ENCODE measurements around the gene INPP5D. TPM values are rescaled to one million over a fixed set of nuclear protein-coding genes. Genes with fewer than 3 reads are reported as not detected.

INPP5D gene
- total RNA-seq, 4 donors from 2014 or later: 22.8 to 55.3 (median 42.1) TPM

DNA sequence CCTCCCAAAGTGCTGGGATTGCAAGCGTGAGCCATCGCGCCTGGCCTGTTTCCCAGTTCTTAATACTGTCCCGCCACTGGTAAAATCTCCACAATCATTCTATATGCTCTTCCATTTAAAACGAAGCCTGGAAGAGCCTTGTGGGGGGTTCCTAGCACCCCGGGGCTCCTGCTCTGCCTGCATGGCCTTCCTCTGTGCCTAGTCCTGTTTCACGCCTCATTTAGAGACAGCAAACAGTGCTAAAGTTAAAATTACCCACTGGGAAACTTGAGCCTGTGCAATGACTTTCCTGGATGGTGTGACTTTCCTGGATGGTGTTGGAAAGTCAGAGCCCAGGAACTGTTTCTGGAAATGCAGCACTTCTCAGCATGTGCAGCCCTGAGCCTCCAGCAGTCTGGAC, 55.0 kb downstream of the INPP5D start:
- Histone ChIP-seq H3K36me3 (no peaks in the 10 kb centered on the region), H3K4me3 (no peak overlapping the region), H3K27me3 (no peaks in the 10 kb centered on the region), H3K9me3 (no peaks in the 10 kb centered on the region), H3K4me1 (no peaks in the 10 kb centered on the region), H3K27ac (no peak overlapping the region)
- TF ChIP-seq, protein P1, sequence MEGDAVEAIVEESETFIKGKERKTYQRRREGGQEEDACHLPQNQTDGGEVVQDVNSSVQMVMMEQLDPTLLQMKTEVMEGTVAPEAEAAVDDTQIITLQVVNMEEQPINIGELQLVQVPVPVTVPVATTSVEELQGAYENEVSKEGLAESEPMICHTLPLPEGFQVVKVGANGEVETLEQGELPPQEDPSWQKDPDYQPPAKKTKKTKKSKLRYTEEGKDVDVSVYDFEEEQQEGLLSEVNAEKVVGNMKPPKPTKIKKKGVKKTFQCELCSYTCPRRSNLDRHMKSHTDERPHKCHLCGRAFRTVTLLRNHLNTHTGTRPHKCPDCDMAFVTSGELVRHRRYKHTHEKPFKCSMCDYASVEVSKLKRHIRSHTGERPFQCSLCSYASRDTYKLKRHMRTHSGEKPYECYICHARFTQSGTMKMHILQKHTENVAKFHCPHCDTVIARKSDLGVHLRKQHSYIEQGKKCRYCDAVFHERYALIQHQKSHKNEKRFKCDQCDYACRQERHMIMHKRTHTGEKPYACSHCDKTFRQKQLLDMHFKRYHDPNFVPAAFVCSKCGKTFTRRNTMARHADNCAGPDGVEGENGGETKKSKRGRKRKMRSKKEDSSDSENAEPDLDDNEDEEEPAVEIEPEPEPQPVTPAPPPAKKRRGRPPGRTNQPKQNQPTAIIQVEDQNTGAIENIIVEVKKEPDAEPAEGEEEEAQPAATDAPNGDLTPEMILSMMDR (IDR thresholded peaks at IDR 0.05): no peak
- TF ChIP-seq POLR2A (IDR thresholded peaks at IDR 0.05) (no peak), EP300 (IDR thresholded peaks at IDR 0.05) (no peak)
- DNase-seq (ENCODE audit: low spot score in 2 of 2): no peak
- WGBS, 2 donors: 83 to 84% methylated on average over 7 of the region's 7 CpGs

DNA sequence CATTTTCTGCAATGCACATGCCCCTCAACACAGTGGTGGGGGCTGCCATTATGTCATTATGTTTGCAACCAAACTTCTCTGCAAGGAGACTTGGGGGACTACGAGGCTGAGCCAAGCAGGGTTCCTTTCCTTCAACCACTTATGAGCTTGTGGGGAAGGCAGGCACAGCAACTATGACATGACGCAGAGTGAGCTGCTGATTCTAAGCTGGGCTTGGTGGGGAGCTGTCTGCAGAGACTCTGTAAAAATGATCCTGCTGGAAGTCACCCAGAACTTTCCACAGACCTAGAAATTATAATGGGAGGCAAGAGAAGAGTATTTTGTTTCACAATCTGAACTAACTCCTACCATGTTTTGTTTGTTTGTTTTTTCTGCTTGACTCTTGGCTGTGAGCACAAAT, 55.6 kb downstream of the INPP5D start:
- Histone ChIP-seq H3K4me1 (no peaks in the 10 kb centered on the region), H3K36me3 (no peaks in the 10 kb centered on the region), H3K4me3 (no peak overlapping the region), H3K27me3 (no peaks in the 10 kb centered on the region), H3K9me3 (no peaks in the 10 kb centered on the region), H3K27ac (no peak overlapping the region)
- DNase-seq (ENCODE audit: low spot score in 2 of 2): no peak
- no peak for TF ChIP-seq EP300 (IDR thresholded peaks at IDR 0.05)
- TF ChIP-seq, protein P1 (IDR thresholded peaks at IDR 0.05): no peak
- no peak for TF ChIP-seq POLR2A (IDR thresholded peaks at IDR 0.05)
- WGBS, 2 donors: 46 to 53% methylated on average over 2 of the region's 2 CpGs

DNA sequence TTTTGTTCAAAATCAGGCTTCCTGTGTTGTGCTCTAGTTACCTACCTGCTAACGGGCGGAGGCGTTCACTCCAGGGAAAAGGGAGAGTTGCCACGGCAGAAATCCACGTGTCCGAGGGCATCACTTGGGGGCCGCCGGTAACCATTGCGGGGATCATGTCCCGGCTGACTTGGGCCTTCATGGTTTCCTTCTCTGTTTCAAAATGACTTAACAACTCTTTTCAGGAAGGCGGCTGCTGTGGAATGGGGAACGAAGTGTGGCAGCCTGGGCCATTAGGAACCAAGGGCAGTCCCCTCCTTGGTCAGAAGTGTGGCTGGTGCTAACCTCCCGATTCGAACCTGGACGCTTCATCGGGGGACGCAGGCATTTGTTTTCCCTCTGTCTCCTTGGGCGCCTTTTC, 56.8 kb downstream of the INPP5D start:
- no peak for DNase-seq (ENCODE audit: low spot score in 2 of 2)
- Histone ChIP-seq H3K4me1 (no peaks in the 10 kb centered on the region), H3K36me3 (no peaks in the 10 kb centered on the region), H3K4me3 (no peak overlapping the region), H3K9me3 (no peaks in the 10 kb centered on the region), H3K27ac (no peak overlapping the region), H3K27me3 (no peaks in the 10 kb centered on the region)
- TF ChIP-seq, protein P1 (IDR thresholded peaks at IDR 0.05): no peak
- TF ChIP-seq EP300 (IDR thresholded peaks at IDR 0.05) (no peak), POLR2A (IDR thresholded peaks at IDR 0.05) (no peak)
- 83 to 86% methylated on average over 18 of the region's 18 CpGs for WGBS, 2 donors

DNA sequence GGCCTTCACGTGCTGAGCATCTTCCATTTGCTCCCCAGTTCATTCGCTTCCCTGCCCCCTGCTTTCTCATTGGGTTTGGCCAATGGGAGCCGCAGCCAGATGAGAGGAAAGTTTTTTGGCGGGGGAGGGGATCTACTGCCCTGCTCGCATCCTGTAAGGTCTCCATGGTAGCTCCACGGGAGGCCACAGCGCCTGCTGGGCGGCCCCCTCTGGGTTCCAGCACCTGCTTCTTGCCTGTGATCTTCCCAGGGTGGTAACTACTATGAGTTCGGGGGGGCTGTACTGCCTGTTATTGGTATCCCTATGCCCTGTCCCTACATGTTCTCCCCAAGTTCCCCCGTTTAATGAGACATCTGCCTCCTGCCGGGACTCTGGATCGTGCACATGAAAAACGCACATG, 57.2 kb downstream of the INPP5D start:
- TF ChIP-seq EP300 (IDR thresholded peaks at IDR 0.05): no peak
- H3K27ac ChIP-seq: no peak overlapping the region
- H3K27me3 ChIP-seq: no peaks in the 10 kb centered on the region
- no peaks in the 10 kb centered on the region for H3K9me3 ChIP-seq
- no peaks in the 10 kb centered on the region for H3K4me1 ChIP-seq
- DNase-seq (ENCODE audit: low spot score in 2 of 2): no peak
- no peak overlapping the region for H3K4me3 ChIP-seq
- 84 to 85% methylated on average over 13 of the region's 13 CpGs for WGBS, 2 donors
- H3K36me3 ChIP-seq: peaks cover 0 to 4% (median 0%) of the 10 kb centered on the region in 3 donors

DNA sequence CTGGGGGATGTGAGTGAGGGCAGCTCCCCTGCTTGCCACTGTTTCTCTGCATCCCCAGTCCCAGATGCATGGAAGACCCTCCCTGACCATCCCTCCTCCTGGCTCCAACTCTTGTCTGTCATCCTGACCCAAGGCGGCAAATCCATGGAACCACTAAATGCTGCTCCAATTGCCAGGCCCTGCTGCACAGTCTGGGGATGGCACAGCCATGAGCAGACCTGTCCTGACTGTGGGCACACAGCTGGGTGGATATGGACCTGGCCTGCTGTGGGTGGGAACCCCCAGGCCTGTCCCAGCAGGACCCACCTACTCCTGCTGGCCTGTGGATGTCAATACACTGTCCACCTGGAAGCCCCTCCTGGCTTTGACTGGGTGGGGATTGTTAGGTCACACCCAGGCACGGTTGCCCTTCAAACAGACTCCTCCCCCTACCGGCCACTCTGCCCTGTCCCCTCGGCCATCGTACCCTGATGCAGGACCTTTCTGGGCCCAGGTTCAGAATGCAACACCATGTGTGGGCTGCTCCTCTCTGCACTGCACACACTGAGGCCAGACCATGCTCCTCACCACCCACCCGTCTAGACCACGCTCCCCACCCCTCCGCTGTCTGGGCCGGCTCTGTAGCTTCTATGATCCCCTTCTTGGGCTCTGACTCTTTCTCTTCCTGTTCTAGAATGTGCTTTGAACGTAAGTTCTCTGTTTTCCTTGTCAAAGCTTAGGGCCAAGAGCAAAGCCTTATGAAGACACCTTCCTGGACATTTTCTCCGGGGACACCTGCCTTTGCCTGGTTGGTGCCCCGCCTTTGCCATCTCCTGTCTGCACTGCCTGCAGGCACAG, 57.9 kb downstream of the INPP5D start:
- no peak for DNase-seq (ENCODE audit: low spot score in 2 of 2)
- no peak overlapping the region for H3K4me3 ChIP-seq

More for the DNA sequence above, 57.9 kb downstream of the INPP5D start:
- Histone ChIP-seq H3K27ac (no peak overlapping the region), H3K27me3 (no peaks in the 10 kb centered on the region), H3K4me1 (no peaks in the 10 kb centered on the region), H3K36me3 (peaks cover 0 to 7% (median 0%) of the 10 kb centered on the region in 3 donors), H3K9me3 (no peaks in the 10 kb centered on the region)
- WGBS, 2 donors: 82% methylated on average over 10 to 12 of the region's 12 CpGs
- TF ChIP-seq, protein P1 (IDR thresholded peaks at IDR 0.05): no peak
- TF ChIP-seq EP300 (IDR thresholded peaks at IDR 0.05): no peak
- TF ChIP-seq POLR2A (IDR thresholded peaks at IDR 0.05): no peak
